Fibroblast of mammary gland (primary cell): ENCODE data around the gene SLC66A2.

Experiments used
- DNase-seq: peaks from one replicate; pipeline ENCODE4 v3.0.0-alpha.2; 2010; ENCODE audit warnings: low read depth
- H3K4me3 ChIP-seq: 2 replicates; pipeline ENCODE4 v1.5.1; 2011; ENCODE audit warnings: low read depth, mild to moderate bottlenecking, low read length, moderate library complexity; ENCODE audit not compliant: control insufficient read depth
- TF ChIP-seq, protein P1 (sequence below): conservative IDR thresholded peaks from 2 replicates; pipeline ENCODE4 v1.5.1; 2011; ENCODE audit warnings: low read depth, low read length, inconsistent platforms; ENCODE audit not compliant: control insufficient read depth, insufficient read depth

Gene SLC66A2

DNA sequence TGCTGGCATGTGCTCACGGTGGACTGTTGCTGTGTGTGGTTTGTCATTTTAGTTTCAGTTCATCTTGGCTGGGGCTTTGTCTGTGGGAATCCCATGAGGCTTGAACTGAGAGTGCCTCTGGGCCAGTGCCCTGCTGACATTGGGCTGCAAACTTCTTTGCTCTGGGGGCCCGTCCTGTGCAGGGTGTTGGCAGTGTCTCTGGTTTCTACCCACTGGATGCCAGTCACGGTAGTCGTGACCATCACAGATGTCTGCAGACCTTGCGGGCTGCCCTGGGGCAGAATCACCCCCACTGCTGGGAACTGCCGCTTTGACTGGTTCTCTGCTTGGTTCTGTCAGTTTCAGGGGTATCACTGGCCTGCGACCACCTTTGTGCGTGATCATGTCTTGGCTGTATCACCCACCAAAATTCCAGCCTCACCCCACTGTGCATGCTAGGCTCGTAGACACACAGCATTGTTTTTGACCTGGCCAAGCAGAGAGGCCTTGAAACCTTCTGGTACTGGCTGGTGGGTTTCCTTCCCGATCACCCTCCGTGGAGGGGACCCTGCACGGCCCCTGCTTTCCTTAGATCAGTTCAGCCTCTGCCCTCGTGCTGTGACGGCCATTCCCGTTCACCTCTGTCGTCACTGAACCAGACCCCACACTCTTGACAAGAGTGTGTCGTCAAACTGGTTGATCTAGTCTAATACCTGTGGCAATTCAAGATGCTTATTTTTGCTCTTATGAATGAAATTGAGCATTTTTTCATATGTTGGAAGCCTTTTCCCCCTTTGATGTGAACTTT, 96.1 kb downstream of the SLC66A2 start:
- DNase-seq, result no peak
- TF ChIP-seq, protein P1, sequence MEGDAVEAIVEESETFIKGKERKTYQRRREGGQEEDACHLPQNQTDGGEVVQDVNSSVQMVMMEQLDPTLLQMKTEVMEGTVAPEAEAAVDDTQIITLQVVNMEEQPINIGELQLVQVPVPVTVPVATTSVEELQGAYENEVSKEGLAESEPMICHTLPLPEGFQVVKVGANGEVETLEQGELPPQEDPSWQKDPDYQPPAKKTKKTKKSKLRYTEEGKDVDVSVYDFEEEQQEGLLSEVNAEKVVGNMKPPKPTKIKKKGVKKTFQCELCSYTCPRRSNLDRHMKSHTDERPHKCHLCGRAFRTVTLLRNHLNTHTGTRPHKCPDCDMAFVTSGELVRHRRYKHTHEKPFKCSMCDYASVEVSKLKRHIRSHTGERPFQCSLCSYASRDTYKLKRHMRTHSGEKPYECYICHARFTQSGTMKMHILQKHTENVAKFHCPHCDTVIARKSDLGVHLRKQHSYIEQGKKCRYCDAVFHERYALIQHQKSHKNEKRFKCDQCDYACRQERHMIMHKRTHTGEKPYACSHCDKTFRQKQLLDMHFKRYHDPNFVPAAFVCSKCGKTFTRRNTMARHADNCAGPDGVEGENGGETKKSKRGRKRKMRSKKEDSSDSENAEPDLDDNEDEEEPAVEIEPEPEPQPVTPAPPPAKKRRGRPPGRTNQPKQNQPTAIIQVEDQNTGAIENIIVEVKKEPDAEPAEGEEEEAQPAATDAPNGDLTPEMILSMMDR, result no peak
- no peak overlapping the region for H3K4me3 ChIP-seq

DNA sequence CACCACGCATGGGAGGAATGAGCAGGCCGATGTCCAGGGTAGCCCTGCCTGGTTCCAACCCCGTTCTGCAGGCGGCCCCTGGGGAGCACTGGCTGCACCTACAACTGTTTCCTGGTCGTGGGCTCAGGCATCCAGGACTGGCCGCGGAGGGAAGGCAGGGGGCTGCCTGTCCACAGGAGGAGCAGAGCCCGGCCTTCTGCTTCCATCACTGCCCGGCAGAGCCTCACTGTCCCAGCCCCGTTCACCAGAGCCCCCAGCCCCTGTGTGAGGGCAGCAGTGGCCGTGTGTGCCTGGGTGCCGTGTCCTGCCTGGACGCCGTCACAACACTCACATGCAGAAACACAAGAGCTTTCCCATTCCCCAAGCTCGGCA, 97.5 kb downstream of the SLC66A2 start:
- no peak for DNase-seq
- TF ChIP-seq, protein P1, result no peak

DNA sequence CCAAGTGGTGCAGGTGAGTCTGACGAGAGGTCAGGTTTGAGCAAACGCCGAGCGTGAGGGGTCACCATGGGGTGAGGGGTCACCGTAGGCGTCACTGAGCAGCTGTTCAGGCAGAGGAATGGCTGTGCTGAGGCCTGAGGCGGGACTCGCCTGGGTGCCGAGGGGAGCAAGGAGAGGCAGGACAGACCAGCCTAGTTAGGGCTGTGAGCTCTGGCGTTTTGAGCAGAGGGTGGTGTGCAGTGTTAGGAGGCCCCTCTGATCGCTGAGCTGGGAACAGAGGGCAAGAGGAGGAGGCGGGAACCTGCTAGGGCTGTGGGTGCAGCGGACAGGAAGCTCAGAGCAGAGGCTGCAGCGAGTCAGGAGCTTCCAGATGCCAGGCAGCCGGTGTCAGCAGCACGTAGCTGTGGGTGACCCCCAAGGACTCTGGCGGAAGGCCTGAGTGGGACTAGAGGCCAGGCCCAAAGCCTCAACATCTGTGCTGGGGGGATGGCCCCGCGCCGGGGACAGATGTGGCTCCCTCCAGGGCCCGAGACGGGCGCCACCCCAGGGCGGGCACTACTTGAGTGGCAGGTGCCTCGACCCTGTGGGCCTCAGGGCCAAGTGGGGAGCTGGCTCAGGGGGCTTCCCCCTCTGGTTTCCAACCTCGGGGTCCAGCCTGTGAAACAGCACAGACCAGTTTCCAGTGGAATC, 98.0 kb downstream of the SLC66A2 start:
- H3K4me3 ChIP-seq, result no peak overlapping the region
- no peak for DNase-seq
- TF ChIP-seq, protein P1, result no peak

More for the DNA sequence above, 97.5 kb downstream of the SLC66A2 start:
- H3K4me3 ChIP-seq, result no peak overlapping the region

DNA sequence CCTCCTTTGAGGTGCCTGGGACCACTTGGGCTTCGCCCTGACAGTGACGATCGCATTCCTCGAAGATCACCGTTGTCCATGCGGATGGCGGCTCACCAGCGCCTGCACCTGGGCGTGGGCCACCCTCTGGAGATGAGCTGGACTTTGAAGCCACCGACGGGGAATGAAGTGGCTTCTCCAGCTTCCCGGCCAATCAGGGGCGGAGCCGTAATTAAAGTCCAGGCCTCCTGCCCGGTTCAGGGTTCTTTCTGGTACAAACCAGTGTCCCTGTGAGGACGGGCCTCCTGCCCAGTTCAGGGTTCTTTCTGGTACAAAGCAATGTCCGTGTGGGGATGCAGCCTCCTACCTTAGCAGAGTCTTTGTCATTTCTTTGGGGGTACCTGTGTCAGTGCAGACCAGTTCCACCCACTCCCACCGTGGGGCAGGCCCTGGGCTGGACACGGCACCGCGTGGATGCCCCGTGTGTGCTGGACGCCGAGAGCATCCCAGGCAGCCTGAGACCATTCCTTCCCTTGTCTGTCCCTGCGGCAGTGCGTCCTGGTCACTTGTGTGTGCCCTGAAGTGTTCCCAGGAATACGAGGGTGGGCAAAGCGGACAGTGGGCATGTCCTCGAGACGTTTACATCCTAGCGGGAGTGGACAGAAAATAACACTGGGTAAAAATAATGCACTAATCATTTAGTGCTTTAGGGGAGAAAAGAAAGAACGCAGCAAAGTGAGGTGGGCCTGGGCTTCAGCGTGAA, 98.7 kb downstream of the SLC66A2 start:
- TF ChIP-seq, protein P1, result no peak
- no peak overlapping the region for H3K4me3 ChIP-seq
- DNase-seq, result no peak
